OCI-LY1 (cell line): ENCODE results near the gene CPT1C.

Source experiments
- EZH2 ChIP-seq: fragments of 200-600 bp; sonication (generic), shearing (Covaris generic); IDR thresholded peaks from 2 replicates; pipeline ENCODE4 v1.8.0; 2017; ENCODE audit warnings: borderline replicate concordance, mixed run types, mild to moderate bottlenecking, antibody characterized with exemption, low read length, moderate library complexity, mixed read lengths
- TF ChIP-seq, protein P1 (sequence below): fragments of 200-600 bp; sonication (generic), shearing (Covaris generic); IDR thresholded peaks from 2 replicates; pipeline ENCODE4 v1.5.1; 2017; ENCODE audit warnings: mild to moderate bottlenecking, antibody characterized with exemption, low read length, moderate library complexity, mixed read lengths

DNA sequence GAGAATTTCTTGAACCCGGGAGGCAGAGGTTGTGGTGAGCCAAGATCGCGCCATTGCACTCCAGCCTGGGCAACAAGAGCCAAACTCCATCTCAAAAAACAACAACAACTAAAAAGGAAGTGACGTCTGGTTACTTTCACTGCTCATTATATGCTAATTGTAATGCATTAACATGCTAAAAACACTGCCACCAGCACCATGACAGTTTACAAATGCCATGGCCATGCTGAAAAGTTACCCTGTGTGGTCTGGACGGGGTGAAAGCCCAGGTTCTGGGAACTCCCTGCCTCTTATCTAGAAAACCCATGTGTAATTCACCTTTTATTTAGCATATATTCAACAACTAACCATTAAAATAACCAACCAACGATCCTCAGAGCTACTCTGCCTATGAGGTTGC lies 28.1 kb downstream of the CPT1C start:
- no peak for TF ChIP-seq EZH2
- TF ChIP-seq, protein P1, sequence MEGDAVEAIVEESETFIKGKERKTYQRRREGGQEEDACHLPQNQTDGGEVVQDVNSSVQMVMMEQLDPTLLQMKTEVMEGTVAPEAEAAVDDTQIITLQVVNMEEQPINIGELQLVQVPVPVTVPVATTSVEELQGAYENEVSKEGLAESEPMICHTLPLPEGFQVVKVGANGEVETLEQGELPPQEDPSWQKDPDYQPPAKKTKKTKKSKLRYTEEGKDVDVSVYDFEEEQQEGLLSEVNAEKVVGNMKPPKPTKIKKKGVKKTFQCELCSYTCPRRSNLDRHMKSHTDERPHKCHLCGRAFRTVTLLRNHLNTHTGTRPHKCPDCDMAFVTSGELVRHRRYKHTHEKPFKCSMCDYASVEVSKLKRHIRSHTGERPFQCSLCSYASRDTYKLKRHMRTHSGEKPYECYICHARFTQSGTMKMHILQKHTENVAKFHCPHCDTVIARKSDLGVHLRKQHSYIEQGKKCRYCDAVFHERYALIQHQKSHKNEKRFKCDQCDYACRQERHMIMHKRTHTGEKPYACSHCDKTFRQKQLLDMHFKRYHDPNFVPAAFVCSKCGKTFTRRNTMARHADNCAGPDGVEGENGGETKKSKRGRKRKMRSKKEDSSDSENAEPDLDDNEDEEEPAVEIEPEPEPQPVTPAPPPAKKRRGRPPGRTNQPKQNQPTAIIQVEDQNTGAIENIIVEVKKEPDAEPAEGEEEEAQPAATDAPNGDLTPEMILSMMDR: no peak
